Duodenal mucosa (tissue), 2 donors: ENCODE results near the gene INTS14.

ENCODE experiments used
- H3K27ac ChIP-seq: one replicate; pipeline ENCODE4 v1.7.0; 2013; ENCODE audit warnings: low read depth, low read length
- H3K27me3 ChIP-seq, 2 donors: one replicate each; pipeline ENCODE4 v1.7.0; 2013; ENCODE audit warnings: low read length in 2 of 2, control low read depth in 1 of 2; ENCODE audit not compliant: insufficient read depth in 2 of 2, control insufficient read depth in 1 of 2
- H3K36me3 ChIP-seq, 2 donors: one replicate each; pipeline ENCODE4 v1.7.0; 2013; ENCODE audit warnings: low read length in 2 of 2, control low read depth in 1 of 2; ENCODE audit not compliant: insufficient read depth in 2 of 2, control insufficient read depth in 1 of 2
- H3K4me1 ChIP-seq, 2 donors: one replicate each; pipeline ENCODE4 v1.7.0; 2013; ENCODE audit warnings: low read length in 2 of 2, control low read depth in 1 of 2; ENCODE audit not compliant: insufficient read depth in 2 of 2, control insufficient read depth in 1 of 2
- H3K4me3 ChIP-seq, 2 donors: one replicate each; pipeline ENCODE4 v1.7.0; 2013; ENCODE audit warnings: low read length in 2 of 2, low read depth in 1 of 2
- H3K9ac ChIP-seq, 2 donors: one replicate each; pipeline ENCODE4 v1.7.0; 2013; ENCODE audit warnings: low read length in 2 of 2, low read depth in 1 of 2
- H3K9me3 ChIP-seq, 2 donors: one replicate each; pipeline ENCODE4 v1.7.0; 2013; ENCODE audit warnings: low read length in 2 of 2, control low read depth in 1 of 2; ENCODE audit not compliant: control insufficient read depth in 1 of 2

Gene INTS14

GRCh38 chr15:65632780-65633375 is 21.9 kb upstream of the INTS14 start:
- Histone ChIP-seq H3K27ac (no peak overlapping the region), H3K27me3 (no peaks in the 10 kb centered on the region), H3K36me3 (peaks cover 0 to 5% of the 10 kb centered on the region in 2 donors), H3K4me1 (peaks cover 0 to 3% of the 10 kb centered on the region in 2 donors), H3K4me3 (no peak overlapping the region), H3K9ac (no peak overlapping the region), H3K9me3 (no peaks in the 10 kb centered on the region)

- Histone ChIP-seq H3K4me3 (no peak overlapping the region), H3K27ac (no peak overlapping the region), H3K36me3 (peaks cover 0 to 5% of the 10 kb centered on the region in 2 donors), H3K9me3 (no peaks in the 10 kb centered on the region), H3K4me1 (peaks cover 0 to 3% of the 10 kb centered on the region in 2 donors), H3K27me3 (no peaks in the 10 kb centered on the region), H3K9ac (no peak overlapping the region)
Measured at GRCh38 chr15:65631503-65631902, 20.6 kb upstream of the INTS14 start.

GRCh38 chr15:65630760-65631159 is 19.8 kb upstream of the INTS14 start:
- H3K4me3 ChIP-seq = no peak overlapping the region
- no peak overlapping the region for H3K9ac ChIP-seq
- H3K27ac ChIP-seq = no peak overlapping the region
- peaks cover 0 to 3% of the 10 kb centered on the region in 2 donors for H3K4me1 ChIP-seq
- peaks cover 0 to 5% of the 10 kb centered on the region in 2 donors for H3K36me3 ChIP-seq
- H3K9me3 ChIP-seq = no peaks in the 10 kb centered on the region
- no peaks in the 10 kb centered on the region for H3K27me3 ChIP-seq

GRCh38 chr15:65629548-65629947 is 18.6 kb upstream of the INTS14 start:
- peaks cover under 1 to 5% of the 10 kb centered on the region in 2 donors for H3K36me3 ChIP-seq
- H3K27me3 ChIP-seq = no peaks in the 10 kb centered on the region
- H3K4me1 ChIP-seq = peaks cover 0 to 3% of the 10 kb centered on the region in 2 donors
- no peak overlapping the region for H3K9ac ChIP-seq
- no peak overlapping the region for H3K27ac ChIP-seq
- no peaks in the 10 kb centered on the region for H3K9me3 ChIP-seq
- no peak overlapping the region for H3K4me3 ChIP-seq

- no peak overlapping the region for H3K9ac ChIP-seq
- no peaks in the 10 kb centered on the region for H3K27me3 ChIP-seq
- H3K27ac ChIP-seq = no peak overlapping the region
- H3K36me3 ChIP-seq = peaks cover 5 to 8% of the 10 kb centered on the region in 2 donors
- H3K4me1 ChIP-seq = peaks cover 0 to 3% of the 10 kb centered on the region in 2 donors
- no peak overlapping the region for H3K4me3 ChIP-seq
- H3K9me3 ChIP-seq = no peaks in the 10 kb centered on the region
Measured at GRCh38 chr15:65626856-65627255, 15.9 kb upstream of the INTS14 start.

GRCh38 chr15:65623103-65623502 is 12.2 kb upstream of the INTS14 start:
- Histone ChIP-seq H3K27ac (no peak overlapping the region), H3K9ac (no peak overlapping the region), H3K27me3 (no peaks in the 10 kb centered on the region), H3K36me3 (peaks cover 0 to 8% of the 10 kb centered on the region in 2 donors), H3K4me1 (no peaks in the 10 kb centered on the region), H3K4me3 (no peak overlapping the region), H3K9me3 (no peaks in the 10 kb centered on the region)

- Histone ChIP-seq H3K4me3 (no peak within 1 kb of the TSS), H3K27me3 (no peaks in the 10 kb centered on the region)
Measured at GRCh38 chr15:65621638-65622037, 10.7 kb upstream of the INTS14 start, which contains the start of gene SLC24A1. Gene SLC24A1 (plus strand): TSS chr15:65621938. CDS start chr15:65624081, 2,143 bp downstream.

GRCh38 chr15:65620833-65621232 is 9.9 kb upstream of the INTS14 start:
- Histone ChIP-seq H3K36me3 (peaks cover 0 to 8% of the 10 kb centered on the region in 2 donors), H3K4me3 (no peak overlapping the region), H3K4me1 (no peaks in the 10 kb centered on the region), H3K9me3 (no peaks in the 10 kb centered on the region), H3K27ac (no peak overlapping the region), H3K27me3 (no peaks in the 10 kb centered on the region), H3K9ac (no peak overlapping the region)

More at GRCh38 chr15:65621638-65622037, 10.7 kb upstream of the INTS14 start, which contains the start of gene SLC24A1:
- H3K36me3 ChIP-seq = peaks cover 0 to 8% of the 10 kb centered on the region in 2 donors
- H3K9ac ChIP-seq = no peak within 1 kb of the TSS
- H3K9me3 ChIP-seq = no peaks in the 10 kb centered on the region
- H3K27ac ChIP-seq = no peak within 1 kb of the TSS
- H3K4me1 ChIP-seq = no peaks in the 10 kb centered on the region

GRCh38 chr15:65619626-65620290 is 8.8 kb upstream of the INTS14 start:
- Histone ChIP-seq H3K36me3 (peaks cover 0 to 8% of the 10 kb centered on the region in 2 donors), H3K4me3 (no peak overlapping the region), H3K4me1 (no peaks in the 10 kb centered on the region), H3K27ac (no peak overlapping the region), H3K9me3 (no peaks in the 10 kb centered on the region), H3K27me3 (no peaks in the 10 kb centered on the region), H3K9ac (no peak overlapping the region)

- no peaks in the 10 kb centered on the region for H3K36me3 ChIP-seq
- H3K27me3 ChIP-seq = no peaks in the 10 kb centered on the region
- H3K27ac ChIP-seq = no peak overlapping the region
- no peaks in the 10 kb centered on the region for H3K9me3 ChIP-seq
- no peak overlapping the region for H3K4me3 ChIP-seq
- H3K9ac ChIP-seq = no peak overlapping the region
- no peaks in the 10 kb centered on the region for H3K4me1 ChIP-seq
Measured at GRCh38 chr15:65618560-65619109, 7.7 kb upstream of the INTS14 start.
